Measurements from ENCODE around the gene SMPD3. TPM values are rescaled to one million over a fixed set of nuclear protein-coding genes. Genes with fewer than 3 reads are reported as not detected.

The SMPD3 gene
- total and polyA plus RNA-seq, 2 of the 4 experiments (the other 2 are of a cell fraction) = not detected

DNA sequence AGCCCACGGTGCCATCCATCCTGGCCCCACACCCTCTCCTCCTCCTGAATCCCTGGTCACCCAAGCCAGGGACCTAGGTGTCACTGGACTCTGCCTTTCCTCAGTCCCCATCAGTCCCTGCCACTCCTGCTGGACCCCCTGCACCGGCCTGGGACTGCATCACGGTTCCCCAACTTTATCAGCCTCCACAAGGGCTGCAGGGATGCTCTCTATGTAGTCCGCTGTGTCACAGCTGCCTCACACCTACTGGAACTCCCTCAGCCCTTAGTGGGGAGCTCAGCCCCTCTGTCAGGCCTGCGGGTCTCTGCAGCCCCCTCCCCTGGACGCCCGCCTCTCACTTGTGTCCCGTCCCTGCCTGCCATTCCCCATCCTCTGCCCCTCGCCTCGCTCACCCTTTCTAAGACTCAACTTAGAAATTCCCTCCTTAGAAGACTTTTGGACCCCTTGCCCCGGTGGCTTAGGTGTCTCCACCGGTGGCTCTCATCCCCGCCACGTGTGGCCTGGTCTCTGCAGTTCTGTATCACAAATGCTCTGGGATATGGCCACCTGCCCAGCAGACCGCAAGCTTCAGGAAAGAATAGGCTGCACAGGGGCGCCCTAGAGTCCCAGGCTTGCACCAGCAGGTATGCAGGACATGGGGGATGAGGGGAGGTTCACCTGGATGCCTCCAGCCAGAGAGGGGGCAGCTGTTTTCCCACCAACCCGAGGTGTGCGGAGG is 74.6 kb downstream of the SMPD3 start:
- CTCF ChIA-PET = interaction anchor here (0.7 kb wide), 1 partner anchor 9 kb away, joined by 3 read pairs; no protein-coding TSS in a partner anchor
- Histone ChIP-seq H4K8ac (ENCODE audit: low read depth in 2 of 2, low read length in 2 of 2) (no peak overlapping the region), H2AK9ac (replicated peaks; ENCODE audit: low read depth, low read length, poor library complexity) (no peak overlapping the region), H3K9ac (ENCODE audit: low read depth, low read length) (no peak overlapping the region), H3K27ac (ENCODE audit: insufficient read depth, low read length) (no peak overlapping the region), H2BK120ac (ENCODE audit: low read depth, low read length) (no peak overlapping the region), H2BK15ac (ENCODE audit: low read depth, low read length) (no peak overlapping the region), H3K14ac (replicated peaks; ENCODE audit: low read depth, low read length) (no peak overlapping the region), H2AK5ac (ENCODE audit: low read depth, low read length) (no peak overlapping the region), H3K27me3 (ENCODE audit: control insufficient read depth, insufficient read depth, low read length) (peaks cover 48% of the 10 kb centered on the region), H2BK20ac (ENCODE audit: low read depth, low read length) (no peak overlapping the region), H3K9me3 (ENCODE audit: control insufficient read depth, insufficient read depth, low read length) (no peaks in the 10 kb centered on the region), H2BK5ac (ENCODE audit: low read depth, low read length, poor library complexity, severe bottlenecking) (no peak overlapping the region), H2AFZ (replicated peaks; ENCODE audit: low read length, poor library complexity) (no peak overlapping the region), H3K23ac (ENCODE audit: low read depth, low read length) (no peak overlapping the region), H3K36me3 (ENCODE audit: control insufficient read depth, insufficient read depth, low read length) (no peaks in the 10 kb centered on the region), H3K4me2 (ENCODE audit: low read depth, low read length) (no peak overlapping the region), H4K91ac (ENCODE audit: insufficient read depth, low read depth, low read length) (no peak overlapping the region), H3K56ac (ENCODE audit: extremely low read depth, insufficient read depth, low read length) (no peak overlapping the region), H3K4me3 (ENCODE audit: insufficient read depth, low read depth, low read length) (no peak overlapping the region), H3K4me1 (ENCODE audit: control insufficient read depth, insufficient read depth, low read length) (no peaks in the 10 kb centered on the region), H3K18ac (ENCODE audit: low read depth, low read length) (no peak overlapping the region), H3K79me1 (ENCODE audit: low read depth in 1 of 2, low read length in 2 of 2) (no peaks in the 10 kb centered on the region), H4K5ac (ENCODE audit: low read depth, low read length) (no peak overlapping the region), H3K4ac (ENCODE audit: low read depth, low read length) (no peak overlapping the region), H3K9me1 (ENCODE audit: insufficient read depth, low read length) (no peaks in the 10 kb centered on the region), H4K20me1 (ENCODE audit: insufficient read depth, low read length) (no peaks in the 10 kb centered on the region)
- POLR2A ChIA-PET (ENCODE audit: unreplicated experiment) = no interaction called here
- dilution Hi-C loops (cut with HindIII; ENCODE audit: low sequenced_read_pairs, unreplicated experiment) = no loop called here
- WGBS, 2 experiments (ENCODE audit: extremely low coverage in 2 of 2, insufficient read length in 1 of 2) = 60% methylated on average over 7 of the region's 18 CpGs; no CpG with 5 or more reads in 1 of the 2 experiments
- no peak for TF ChIP-seq BHLHE40 (IDR thresholded peaks at IDR 0.05; ENCODE audit: low read depth, low read length)
- no peak for ATAC-seq (ENCODE audit: low read depth)
- intact Hi-C loops (cut with micrococcal nuclease) = no loop called here
- in situ Hi-C loops (cut with MboI; ENCODE audit: low sequenced_read_pairs) = no loop called here
- no TSS peak for BruUV-seq (replicated peaks)
- no peak for DNase-seq

All from IMR-90 (cell line).